ENCODE results near the gene RPL18A. TPM values are rescaled to one million over a fixed set of nuclear protein-coding genes. Genes with fewer than 3 reads are reported as not detected.

RPL18A gene
- total and polyA plus RNA-seq, 2 donors (not counting 1 experiment from before 2014, with no cell fraction given) = 3,228 to 3,761 TPM

DNA sequence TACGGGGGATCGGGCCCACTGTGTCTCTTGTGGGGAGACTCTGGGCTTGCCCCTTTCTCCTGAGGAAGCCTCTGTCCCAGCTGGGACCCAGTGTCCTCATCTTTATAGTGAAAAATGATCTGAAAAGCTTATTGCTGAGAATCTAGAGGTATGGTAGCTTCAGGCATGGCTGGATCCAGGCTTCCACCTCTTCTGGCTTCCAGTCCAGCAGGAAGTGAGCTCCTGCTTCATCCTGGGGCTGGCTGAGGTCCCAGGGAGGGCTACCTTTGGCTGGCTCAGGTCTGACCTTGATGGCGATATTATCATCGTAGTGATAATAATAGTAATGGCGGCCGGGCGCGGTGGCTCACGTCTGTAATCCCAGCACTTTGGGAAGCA lies 15.0 kb downstream of the RPL18A start:
- peaks cover 5% of the 10 kb centered on the region for H3K27me3 Mint-ChIP-seq
- ChIA-PET POLR2A (no interaction called here), CTCF (interaction anchor here (0.7 kb wide), 1 partner anchor 9 kb away, joined by 5 read pairs; no protein-coding TSS in a partner anchor)
- no peak overlapping the region for H3K27ac Mint-ChIP-seq
- H3K4me3 Mint-ChIP-seq = peak overlapping the region; percentile 69
- TF ChIP-seq CTCF (IDR thresholded peaks at IDR 0.05) (no peak), EZH2 (IDR thresholded peaks at IDR 0.05; ENCODE audit: borderline replicate concordance, insufficient read depth, low read depth, low read length, poor library complexity, severe bottlenecking) (no peak)
- peaks cover 25 to 31% of the 10 kb centered on the region in 2 donors for H3K4me1 ChIP-seq (ENCODE audit: control insufficient read depth in 2 of 2, insufficient read depth in 2 of 2, low read length in 2 of 2)
- H3K4me2 ChIP-seq (replicated peaks; ENCODE audit: low read depth, low read length, poor library complexity, severe bottlenecking) = peak overlapping the region; percentile 93
- no peak overlapping the region for H3K4me3 ChIP-seq (ENCODE audit: control extremely low read depth in 1 of 5, extremely low read depth in 1 of 5, insufficient read depth in 1 of 5, low read depth in 2 of 5, low read length in 4 of 5)
- no peak overlapping the region for H3K9ac ChIP-seq (ENCODE audit: low read length)
- H3K79me2 ChIP-seq (ENCODE audit: control insufficient read depth, insufficient read depth, low read length) = no peaks in the 10 kb centered on the region
- no peaks in the 10 kb centered on the region for H3K9me3 Mint-ChIP-seq (ENCODE audit: insufficient read depth)
- no peak overlapping the region for H2AFZ ChIP-seq (ENCODE audit: insufficient read depth, low read depth, low read length, poor library complexity, severe bottlenecking)
- H3K36me3 ChIP-seq (replicated peaks in 1 of 2; ENCODE audit: control extremely low read depth in 1 of 2, control insufficient read depth in 1 of 2, extremely low read depth in 1 of 2, insufficient read depth in 2 of 2, low read length in 1 of 2) = no peaks in the 10 kb centered on the region
- 93% methylated on average over 9 of the region's 9 CpGs for WGBS (ENCODE audit: insufficient coverage)
- peaks cover 20% of the 10 kb centered on the region for H3K4me1 Mint-ChIP-seq
- no peak for DNase-seq
- no peak overlapping the region for H3K27ac ChIP-seq (ENCODE audit: low read length in 2 of 2)
- intact Hi-C loops (cut with micrococcal nuclease) = no loop called here
- no peaks in the 10 kb centered on the region for H4K20me1 ChIP-seq (ENCODE audit: control insufficient read depth, insufficient read depth, low read length, poor library complexity, severe bottlenecking)
- peaks cover 0 to 13% (median 0%) of the 10 kb centered on the region in 3 donors for H3K9me3 ChIP-seq (ENCODE audit: control extremely low read depth in 1 of 3, control insufficient read depth in 2 of 3, insufficient read depth in 1 of 3, low read length in 2 of 3)
- no peak for ATAC-seq (ENCODE audit: low read depth)
- H3K27me3 ChIP-seq (replicated peaks in 1 of 4; ENCODE audit: control extremely low read depth in 1 of 4, control insufficient read depth in 3 of 4, insufficient read depth in 4 of 4, low read length in 3 of 4) = peaks cover 0 to 33% (median 15%) of the 10 kb centered on the region in 4 experiments

DNA sequence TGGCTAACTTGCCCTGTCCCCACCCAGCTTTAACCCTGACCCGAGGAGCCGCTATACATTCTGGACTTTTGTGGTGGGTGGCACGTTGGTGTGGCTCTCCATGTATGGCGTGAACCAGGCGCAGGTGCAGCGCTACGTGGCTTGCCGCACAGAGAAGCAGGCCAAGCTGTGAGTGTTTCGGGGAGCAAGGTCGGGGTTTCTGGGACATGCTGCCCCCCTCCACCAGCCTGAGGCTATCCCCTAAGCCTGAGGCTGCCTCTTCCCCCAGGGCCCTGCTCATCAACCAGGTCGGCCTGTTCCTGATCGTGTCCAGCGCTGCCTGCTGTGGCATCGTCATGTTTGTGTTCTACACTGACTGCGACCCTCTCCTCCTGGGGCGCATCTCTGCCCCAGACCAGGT lies 18.0 kb downstream of the RPL18A start:
- Histone ChIP-seq H3K4me2 (replicated peaks; ENCODE audit: low read depth, low read length, poor library complexity, severe bottlenecking) (no peak overlapping the region), H3K27me3 (replicated peaks in 1 of 4; ENCODE audit: control extremely low read depth in 1 of 4, control insufficient read depth in 3 of 4, insufficient read depth in 4 of 4, low read length in 3 of 4) (peaks cover 0 to 13% (median 4%) of the 10 kb centered on the region in 4 experiments), H3K9me3 (ENCODE audit: control extremely low read depth in 1 of 3, control insufficient read depth in 2 of 3, insufficient read depth in 1 of 3, low read length in 2 of 3) (peaks cover 0 to 9% (median 0%) of the 10 kb centered on the region in 3 donors), H3K27ac (ENCODE audit: low read length in 2 of 2) (no peak overlapping the region), H2AFZ (ENCODE audit: insufficient read depth, low read depth, low read length, poor library complexity, severe bottlenecking) (no peak overlapping the region), H3K36me3 (replicated peaks in 1 of 2; ENCODE audit: control extremely low read depth in 1 of 2, control insufficient read depth in 1 of 2, extremely low read depth in 1 of 2, insufficient read depth in 2 of 2, low read length in 1 of 2) (no peaks in the 10 kb centered on the region), H3K4me1 (ENCODE audit: control insufficient read depth in 2 of 2, insufficient read depth in 2 of 2, low read length in 2 of 2) (peaks cover 13 to 18% of the 10 kb centered on the region in 2 donors), H3K9ac (ENCODE audit: low read length) (no peak overlapping the region), H3K4me3 (ENCODE audit: control extremely low read depth in 1 of 5, extremely low read depth in 1 of 5, insufficient read depth in 1 of 5, low read depth in 2 of 5, low read length in 4 of 5) (no peak overlapping the region), H4K20me1 (ENCODE audit: control insufficient read depth, insufficient read depth, low read length, poor library complexity, severe bottlenecking) (no peaks in the 10 kb centered on the region), H3K79me2 (ENCODE audit: control insufficient read depth, insufficient read depth, low read length) (no peaks in the 10 kb centered on the region)
- TF ChIP-seq CTCF (IDR thresholded peaks at IDR 0.05) (no peak), EZH2 (IDR thresholded peaks at IDR 0.05; ENCODE audit: borderline replicate concordance, insufficient read depth, low read depth, low read length, poor library complexity, severe bottlenecking) (no peak)
- CTCF ChIA-PET = interaction anchor here (2.2 kb wide), 1 partner anchor 18 kb away, joined by 6 read pairs; the partner anchor contains the start of gene RPL18A
- ATAC-seq (ENCODE audit: low read depth) = no peak
- H3K27ac Mint-ChIP-seq = no peak overlapping the region
- peaks cover 14% of the 10 kb centered on the region for H3K4me1 Mint-ChIP-seq
- no peaks in the 10 kb centered on the region for H3K9me3 Mint-ChIP-seq (ENCODE audit: insufficient read depth)
- 93% methylated on average over 15 of the region's 16 CpGs for WGBS (ENCODE audit: insufficient coverage)
- intact Hi-C loops (cut with micrococcal nuclease) = no loop called here
- H3K27me3 Mint-ChIP-seq = no peaks in the 10 kb centered on the region
- DNase-seq = no peak
- POLR2A ChIA-PET = no interaction called here
- H3K4me3 Mint-ChIP-seq = no peak overlapping the region

Measured in B cell (primary cell).